Measurements from ENCODE around the gene LARP1.

Gene LARP1

GRCh38 chr5:154707641-154708040 is 47.5 kb upstream of the LARP1 start:
- ATAC-seq = no peak
- no peak for TF ChIP-seq ARNTL (CRISPR knock-in tag; IDR thresholded peaks at IDR 0.05; ENCODE audit: borderline replicate concordance, low read depth)
- TF ChIP-seq SNAI2 (CRISPR knock-in tag; IDR thresholded peaks at IDR 0.05) = no peak
- no peak for TF ChIP-seq PATZ1 (CRISPR knock-in tag; IDR thresholded peaks at IDR 0.05; ENCODE audit: borderline replicate concordance)
- no peak for TF ChIP-seq ZNF8 (CRISPR knock-in tag; IDR thresholded peaks at IDR 0.05)
- TF ChIP-seq ZFP3 (CRISPR knock-in tag; IDR thresholded peaks at IDR 0.05) = no peak
- TF ChIP-seq POU6F1 (CRISPR knock-in tag; IDR thresholded peaks at IDR 0.05; ENCODE audit: borderline replicate concordance, low read depth) = no peak
- TF ChIP-seq ZC3H10 (CRISPR knock-in tag; IDR thresholded peaks at IDR 0.05) = no peak
- no peak for TF ChIP-seq CREB5 (CRISPR knock-in tag; IDR thresholded peaks at IDR 0.05; ENCODE audit: low read depth)
- TF ChIP-seq BACH2 (CRISPR knock-in tag; IDR thresholded peaks at IDR 0.05; ENCODE audit: borderline replicate concordance) = no peak
- TF ChIP-seq ZNF70 (CRISPR knock-in tag; IDR thresholded peaks at IDR 0.05) = no peak

- TF ChIP-seq PPARA (CRISPR knock-in tag; IDR thresholded peaks at IDR 0.05; ENCODE audit: borderline replicate concordance) = no peak
- TF ChIP-seq OSR1 (CRISPR knock-in tag; IDR thresholded peaks at IDR 0.05) = no peak
- TF ChIP-seq ZNF8 (CRISPR knock-in tag; IDR thresholded peaks at IDR 0.05) = no peak
- no peak for ATAC-seq
Measured at GRCh38 chr5:154708207-154708606, 47.0 kb upstream of the LARP1 start.

GRCh38 chr5:154708846-154709245 is 46.3 kb upstream of the LARP1 start:
- no peak for ATAC-seq
- TF ChIP-seq ZFP30 (CRISPR knock-in tag; IDR thresholded peaks at IDR 0.05) (no peak), ZC3H10 (CRISPR knock-in tag; IDR thresholded peaks at IDR 0.05) (no peak), CSDC2 (CRISPR knock-in tag; IDR thresholded peaks at IDR 0.05) (no peak), ZNF8 (CRISPR knock-in tag; IDR thresholded peaks at IDR 0.05) (no peak), CSRNP3 (CRISPR knock-in tag; IDR thresholded peaks at IDR 0.05) (no peak)

- no peak for ATAC-seq
- TF ChIP-seq ZC3H10 (CRISPR knock-in tag; IDR thresholded peaks at IDR 0.05) (no peak), PATZ1 (CRISPR knock-in tag; IDR thresholded peaks at IDR 0.05; ENCODE audit: borderline replicate concordance) (no peak), OSR1 (CRISPR knock-in tag; IDR thresholded peaks at IDR 0.05) (no peak), POU6F1 (CRISPR knock-in tag; IDR thresholded peaks at IDR 0.05; ENCODE audit: borderline replicate concordance, low read depth) (no peak), ARNTL (CRISPR knock-in tag; IDR thresholded peaks at IDR 0.05; ENCODE audit: borderline replicate concordance, low read depth) (no peak), SNAI2 (CRISPR knock-in tag; IDR thresholded peaks at IDR 0.05) (no peak), RARB (CRISPR knock-in tag; IDR thresholded peaks at IDR 0.05) (no peak), TSHZ2 (CRISPR knock-in tag; IDR thresholded peaks at IDR 0.05) (no peak), TOX (CRISPR knock-in tag; IDR thresholded peaks at IDR 0.05; ENCODE audit: borderline replicate concordance) (no peak), ISL1 (CRISPR knock-in tag; IDR thresholded peaks at IDR 0.05) (no peak), TCF4 (CRISPR knock-in tag; IDR thresholded peaks at IDR 0.05; ENCODE audit: borderline replicate concordance) (no peak), ESRRG (CRISPR knock-in tag; IDR thresholded peaks at IDR 0.05) (no peak), ZNF565 (CRISPR knock-in tag; conservative IDR thresholded peaks at IDR 0.05; ENCODE audit: low read depth) (no peak), GLIS3 (CRISPR knock-in tag; IDR thresholded peaks at IDR 0.05) (no peak)
Measured at GRCh38 chr5:154709368-154710305, 45.5 kb upstream of the LARP1 start.
